ENCODE results near the gene BRWD1.

The BRWD1 gene

GRCh38 chr21:39197448-39198233 is 115.8 kb downstream of the BRWD1 start:
- no peak for DNase-seq (ENCODE audit: low spot score)

- no peak for DNase-seq (ENCODE audit: low spot score)
Measured at GRCh38 chr21:39196838-39197237, 116.6 kb downstream of the BRWD1 start.

GRCh38 chr21:39196310-39196709 is 117.1 kb downstream of the BRWD1 start:
- no peak for DNase-seq (ENCODE audit: low spot score)

- DNase-seq (ENCODE audit: low spot score) = no peak
Measured at GRCh38 chr21:39193380-39193779, 120.1 kb downstream of the BRWD1 start.

- no peak for DNase-seq (ENCODE audit: low spot score)
Measured at GRCh38 chr21:39189857-39190604, 123.4 kb downstream of the BRWD1 start.

- DNase-seq (ENCODE audit: low spot score) = no peak
Measured at GRCh38 chr21:39188521-39189139, 124.8 kb downstream of the BRWD1 start.

GRCh38 chr21:39187141-39187540 is 126.3 kb downstream of the BRWD1 start:
- DNase-seq (ENCODE audit: low spot score) = no peak

GRCh38 chr21:39186676-39187075 is 126.8 kb downstream of the BRWD1 start:
- no peak for DNase-seq (ENCODE audit: low spot score)

GRCh38 chr21:39185157-39185556 is 128.3 kb downstream of the BRWD1 start:
- DNase-seq (ENCODE audit: low spot score) = no peak

- no peak for DNase-seq (ENCODE audit: low spot score)
Measured at GRCh38 chr21:39184050-39184980, 129.1 kb downstream of the BRWD1 start.

GRCh38 chr21:39183272-39184049 is 130.0 kb downstream of the BRWD1 start, which contains the start of gene PSMG1:
PSMG1 (minus strand) TSS chr21:39183451; CDS start chr21:39183385, 66 bp downstream.
- DNase-seq (ENCODE audit: low spot score) = peak; percentile 96

- no peak for DNase-seq (ENCODE audit: low spot score)
Measured at GRCh38 chr21:39182484-39183271, 130.8 kb downstream of the BRWD1 start.

- DNase-seq (ENCODE audit: low spot score) = no peak
Measured at GRCh38 chr21:39182016-39182415, 131.4 kb downstream of the BRWD1 start.

GRCh38 chr21:39181205-39181818 is 132.1 kb downstream of the BRWD1 start:
- DNase-seq (ENCODE audit: low spot score) = no peak

GRCh38 chr21:39180429-39181019 is 132.9 kb downstream of the BRWD1 start:
- no peak for DNase-seq (ENCODE audit: low spot score)

- no peak for DNase-seq (ENCODE audit: low spot score)
Measured at GRCh38 chr21:39178421-39178820, 135.0 kb downstream of the BRWD1 start.

- no peak for DNase-seq (ENCODE audit: low spot score)
Measured at GRCh38 chr21:39176271-39176709, 137.1 kb downstream of the BRWD1 start.

GRCh38 chr21:39175665-39176064 is 137.8 kb downstream of the BRWD1 start:
- DNase-seq (ENCODE audit: low spot score) = no peak

GRCh38 chr21:39175154-39175553 is 138.3 kb downstream of the BRWD1 start:
- no peak for DNase-seq (ENCODE audit: low spot score)
